ENCODE measurements around the gene RPL29. TPM values are rescaled to one million over a fixed set of nuclear protein-coding genes. Genes with fewer than 3 reads are reported as not detected.

The RPL29 gene
- total and polyA plus RNA-seq, 8 donors: 643 to 1,829 (median 1,063) TPM

- H3K4me3 ChIP-seq: peak within 1 kb of the TSS; percentile 45 to 77 (median 61)
- intact Hi-C loops (cut with DNase I): no loop called here
- no peaks in the 10 kb centered on the region for H3K36me3 ChIP-seq
- no peaks in the 10 kb centered on the region for H3K9me3 ChIP-seq
- no peak for FAIRE-seq
- peak; percentile 63 to 75 (median 70) for ATAC-seq
- TF ChIP-seq, protein P1, sequence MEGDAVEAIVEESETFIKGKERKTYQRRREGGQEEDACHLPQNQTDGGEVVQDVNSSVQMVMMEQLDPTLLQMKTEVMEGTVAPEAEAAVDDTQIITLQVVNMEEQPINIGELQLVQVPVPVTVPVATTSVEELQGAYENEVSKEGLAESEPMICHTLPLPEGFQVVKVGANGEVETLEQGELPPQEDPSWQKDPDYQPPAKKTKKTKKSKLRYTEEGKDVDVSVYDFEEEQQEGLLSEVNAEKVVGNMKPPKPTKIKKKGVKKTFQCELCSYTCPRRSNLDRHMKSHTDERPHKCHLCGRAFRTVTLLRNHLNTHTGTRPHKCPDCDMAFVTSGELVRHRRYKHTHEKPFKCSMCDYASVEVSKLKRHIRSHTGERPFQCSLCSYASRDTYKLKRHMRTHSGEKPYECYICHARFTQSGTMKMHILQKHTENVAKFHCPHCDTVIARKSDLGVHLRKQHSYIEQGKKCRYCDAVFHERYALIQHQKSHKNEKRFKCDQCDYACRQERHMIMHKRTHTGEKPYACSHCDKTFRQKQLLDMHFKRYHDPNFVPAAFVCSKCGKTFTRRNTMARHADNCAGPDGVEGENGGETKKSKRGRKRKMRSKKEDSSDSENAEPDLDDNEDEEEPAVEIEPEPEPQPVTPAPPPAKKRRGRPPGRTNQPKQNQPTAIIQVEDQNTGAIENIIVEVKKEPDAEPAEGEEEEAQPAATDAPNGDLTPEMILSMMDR (IDR thresholded peaks at IDR 0.05): no peak
- peak within 1 kb of the TSS; percentile 73 to 94 (median 86) for H3K27ac ChIP-seq
- H3K4me1 ChIP-seq: peaks cover 11 to 24% (median 18%) of the 10 kb centered on the region in 3 donors
- no peaks in the 10 kb centered on the region for H3K27me3 ChIP-seq
- DNase-seq: peak; percentile 69 to 89 (median 78)
- 0% methylated on average over 47 to 63 of the region's 63 CpGs for WGBS, 2 donors
These were observed 20.5 kb downstream of the RPL29 start, which contains the start of gene ABHD14A for GRCh38 chr3:51974963-51975851. Gene ABHD14A, plus strand, starts transcription at chr3:51975064. Its CDS starts 72 bp downstream, at chr3:51975136.

GRCh38 chr3:51974277-51974962 lies 21.3 kb downstream of the RPL29 start:
- DNase-seq (peak in 5 of 6 donors; percentile 63 to 86 (median 66)), FAIRE-seq (no peak), ATAC-seq (peak; percentile 34 to 38 (median 37))
- Histone ChIP-seq H3K27ac (peak overlapping the region; percentile 73 to 94 (median 86)), H3K36me3 (no peaks in the 10 kb centered on the region), H3K27me3 (no peaks in the 10 kb centered on the region), H3K4me3 (peak overlapping the region; percentile 36 to 77 (median 61)), H3K4me1 (peaks cover 11 to 28% (median 23%) of the 10 kb centered on the region in 3 donors), H3K9me3 (no peaks in the 10 kb centered on the region)
- TF ChIP-seq, protein P1 (IDR thresholded peaks at IDR 0.05): no peak
- intact Hi-C loops (cut with DNase I): no loop called here
- 8 to 13% methylated on average over 30 of the region's 30 CpGs for WGBS, 2 donors

DNA sequence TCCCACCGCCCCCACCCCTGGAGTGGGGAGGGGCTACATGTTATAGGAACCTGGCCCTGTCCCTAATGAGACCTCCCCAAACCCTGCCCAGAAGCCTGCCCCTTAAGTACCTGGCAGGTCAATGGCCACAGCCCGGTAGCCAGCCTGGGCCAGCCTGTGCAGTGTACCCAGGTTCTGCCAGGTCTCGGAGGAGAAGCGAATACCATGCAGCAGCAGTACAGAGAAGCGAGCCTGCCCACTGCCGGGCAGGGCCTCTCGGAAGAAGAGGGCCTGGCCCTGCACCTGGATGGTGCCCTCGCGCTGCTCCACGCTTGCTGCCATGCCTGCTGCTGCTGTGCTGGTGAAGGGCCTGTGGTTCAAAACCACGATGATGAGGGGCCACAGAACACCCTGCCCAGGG lies 24.3 kb downstream of the RPL29 start:
- no peaks in the 10 kb centered on the region for H3K36me3 ChIP-seq
- TF ChIP-seq, protein P1 (IDR thresholded peaks at IDR 0.05): no peak
- no peak for FAIRE-seq
- WGBS, 2 donors: 84 to 89% methylated on average over 11 of the region's 11 CpGs
- ATAC-seq: no peak
- no peak overlapping the region for H3K4me3 ChIP-seq
- intact Hi-C loops (cut with DNase I): no loop called here
- H3K27ac ChIP-seq: peak overlapping the region in 2 of 4 donors; percentile 23 to 54
- no peaks in the 10 kb centered on the region for H3K9me3 ChIP-seq
- peaks cover 15 to 32% (median 23%) of the 10 kb centered on the region in 3 donors for H3K4me1 ChIP-seq
- DNase-seq: peak in 2 of 6 donors; percentile 29 to 78
- H3K27me3 ChIP-seq: no peaks in the 10 kb centered on the region

DNA sequence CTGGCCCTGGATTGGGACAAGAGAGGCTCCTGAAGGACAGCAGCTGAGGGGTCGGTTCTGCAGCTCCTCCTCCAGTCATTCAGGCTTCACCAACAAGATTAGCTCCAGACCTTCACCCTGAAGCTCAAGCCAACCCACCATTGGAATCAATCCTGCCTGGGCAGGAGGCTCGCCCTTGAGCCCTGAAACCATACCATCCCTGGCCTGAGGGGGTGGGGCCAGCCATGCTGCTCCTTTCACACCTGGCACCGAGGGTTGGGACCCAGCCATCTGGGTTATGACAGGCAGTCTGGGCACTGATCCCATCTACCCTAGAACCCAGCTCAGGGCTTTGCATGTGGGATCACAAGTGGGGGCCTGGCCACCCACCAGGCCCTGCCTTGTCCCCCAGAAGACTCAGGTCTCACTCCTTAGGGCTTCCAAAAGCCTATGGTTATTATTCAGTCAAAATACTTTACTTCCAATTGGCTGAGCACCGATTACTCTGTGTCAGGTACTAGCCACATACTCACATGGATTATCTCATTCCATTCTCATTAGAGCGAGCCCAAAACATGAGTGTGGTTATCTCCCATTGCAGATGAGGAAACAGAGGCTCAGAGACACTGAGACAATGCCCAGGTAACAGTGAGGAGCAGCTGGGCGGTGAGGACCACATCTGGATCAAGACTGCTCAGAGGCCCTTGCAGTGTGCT lies 24.9 kb downstream of the RPL29 start:
- intact Hi-C loops (cut with DNase I): no loop called here
- no peak for FAIRE-seq
- H3K9me3 ChIP-seq: no peaks in the 10 kb centered on the region
- ATAC-seq: peak in 3 of 4 donors; percentile 23 to 54 (median 49)
- peak; percentile 79 to 92 (median 86) for DNase-seq
- H3K27ac ChIP-seq: peak overlapping the region in 3 of 4 donors; percentile 23 to 54 (median 23)
- H3K36me3 ChIP-seq: no peaks in the 10 kb centered on the region
- TF ChIP-seq, protein P1 (IDR thresholded peaks at IDR 0.05): no peak
- H3K4me3 ChIP-seq: no peak overlapping the region
- 26 to 34% methylated on average over 6 of the region's 6 CpGs for WGBS, 2 donors
- no peaks in the 10 kb centered on the region for H3K27me3 ChIP-seq
- H3K4me1 ChIP-seq: peaks cover 15 to 29% (median 23%) of the 10 kb centered on the region in 3 donors
